Stimulated activated CD8-positive, alpha-beta memory T cell treated with anti-CD3 and anti-CD28 coated beads, Interleukin-15, amount 100 ng/mL, for 48 hours (primary cell): ENCODE data around the gene GLI1.
"Not testable (repeated sequence)": the region's sequence is repeated elsewhere in the genome, so short reads cannot be mapped to it uniquely, and the experiment has no call there.

Experiments
- DNase-seq, 2 donors: peaks; one replicate each; pipeline ENCODE4 v3.0.0-alpha.2; 2020; ENCODE audit warnings: low read depth in 2 of 2

Gene GLI1

GRCh38 chr12:57497223-57498131, 37.9 kb downstream of the GLI1 start:
- DNase-seq: no peak

GRCh38 chr12:57498132-57498502, 38.5 kb downstream of the GLI1 start:
- no peak for DNase-seq

DNA sequence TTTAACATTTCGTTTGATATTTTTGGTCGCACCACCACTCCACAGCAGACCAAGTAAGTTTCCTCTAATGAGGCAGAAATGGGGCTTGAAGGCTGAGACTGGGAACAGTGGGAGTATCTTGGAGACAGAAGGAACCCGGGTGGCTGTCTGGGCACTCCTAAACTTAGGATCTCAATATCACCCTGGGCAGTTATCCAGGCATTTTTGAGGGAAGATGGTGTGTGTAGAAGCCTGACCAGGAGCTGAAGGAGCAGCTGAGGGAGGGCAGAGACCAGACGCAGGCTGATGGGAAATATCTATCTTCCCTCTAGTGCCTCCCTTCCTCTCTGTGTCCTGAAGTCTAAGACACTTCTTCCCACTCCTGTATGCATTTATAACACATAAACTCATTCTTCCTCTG, 39.0 kb downstream of the GLI1 start:
- no peak for DNase-seq

DNA sequence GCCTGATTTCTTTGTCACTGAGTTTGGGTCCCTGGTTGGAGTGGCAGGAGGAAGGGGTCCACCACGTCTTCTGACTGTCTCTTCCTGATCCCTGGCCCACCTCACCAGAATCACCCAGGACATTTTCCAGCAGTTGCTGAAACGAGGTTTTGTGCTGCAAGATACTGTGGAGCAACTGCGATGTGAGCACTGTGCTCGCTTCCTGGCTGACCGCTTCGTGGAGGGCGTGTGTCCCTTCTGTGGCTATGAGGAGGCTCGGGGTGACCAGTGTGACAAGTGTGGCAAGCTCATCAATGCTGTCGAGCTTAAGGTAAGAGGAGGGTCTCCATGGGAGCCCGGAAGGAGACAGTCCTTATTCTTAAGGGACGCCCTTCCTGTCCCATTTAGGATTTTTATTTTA, 40.6 kb downstream of the GLI1 start:
- no peak for DNase-seq

DNA sequence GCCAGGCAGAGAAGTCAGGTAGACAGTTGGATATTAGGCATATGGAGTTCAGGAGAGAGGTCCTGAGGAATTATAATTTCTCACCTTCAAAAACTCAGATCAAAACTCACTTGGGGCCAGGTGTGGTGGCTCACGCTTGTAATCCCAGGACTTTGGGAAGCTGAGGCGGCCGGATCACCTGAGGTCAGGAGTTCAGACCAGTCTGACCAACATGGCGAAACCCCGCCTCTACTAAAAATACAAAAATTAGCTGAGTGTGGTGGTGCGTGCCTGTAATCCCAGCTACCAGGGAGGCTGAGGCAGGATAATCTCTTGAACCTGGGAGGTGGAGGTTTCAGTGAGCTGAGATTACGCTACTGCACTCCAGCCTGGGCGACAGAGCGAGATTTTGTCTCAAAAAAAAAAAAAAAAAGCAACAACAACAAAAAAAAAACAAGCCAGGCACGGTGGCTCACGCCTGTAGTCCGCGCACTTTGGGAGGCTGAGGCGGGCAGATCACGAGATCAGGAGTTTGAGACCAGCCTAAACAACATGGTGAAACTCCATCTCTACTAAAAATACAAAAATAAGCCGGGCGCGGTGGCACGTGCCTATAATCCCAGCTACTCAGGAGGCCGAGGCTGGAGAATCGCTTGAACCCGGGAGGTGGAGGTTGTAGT, 42.9 kb downstream of the GLI1 start:
- DNase-seq: not testable (repeated sequence)

GRCh38 chr12:57506541-57506940, 47.0 kb downstream of the GLI1 start:
- not testable (repeated sequence) for DNase-seq

GRCh38 chr12:57507796-57508195, 48.2 kb downstream of the GLI1 start:
- not testable (repeated sequence) for DNase-seq

GRCh38 chr12:57511161-57511560, 51.6 kb downstream of the GLI1 start:
- no peak for DNase-seq

- DNase-seq: no peak
Observed at GRCh38 chr12:57511588-57512325, 52.2 kb downstream of the GLI1 start.

DNA sequence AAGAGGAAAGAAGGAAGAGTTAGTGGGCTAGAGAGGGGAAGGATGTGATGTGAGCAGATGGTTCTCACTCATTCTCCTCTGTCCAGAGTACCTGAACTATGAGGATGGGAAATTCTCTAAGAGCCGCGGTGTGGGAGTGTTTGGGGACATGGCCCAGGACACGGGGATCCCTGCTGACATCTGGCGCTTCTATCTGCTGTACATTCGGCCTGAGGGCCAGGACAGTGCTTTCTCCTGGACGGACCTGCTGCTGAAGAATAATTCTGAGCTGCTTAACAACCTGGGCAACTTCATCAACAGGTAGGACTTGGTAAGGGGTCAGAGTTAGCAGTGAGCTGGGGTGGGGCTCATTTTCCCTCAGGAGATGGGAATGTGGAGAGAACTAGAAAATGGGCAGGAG, 53.1 kb downstream of the GLI1 start:
- no peak for DNase-seq

DNA sequence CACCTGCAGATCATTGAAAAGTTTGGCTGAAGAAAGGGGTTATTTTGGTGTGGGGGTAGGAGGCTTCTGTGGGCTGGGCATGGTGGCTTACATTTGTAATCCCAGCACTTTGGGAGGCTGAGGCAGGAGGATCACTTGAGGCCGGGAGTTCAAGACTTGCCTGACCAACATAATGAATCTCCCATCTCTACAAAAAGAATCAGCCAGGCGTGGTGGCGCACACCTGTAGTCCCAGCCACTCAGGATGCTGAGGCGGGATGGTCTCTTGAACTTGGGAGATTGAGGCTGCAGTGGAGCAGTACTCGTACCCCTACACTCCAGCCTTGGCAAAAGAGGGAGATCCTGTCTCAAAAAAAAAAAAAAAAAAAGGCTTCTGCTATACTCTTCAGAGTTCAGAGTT, 53.7 kb downstream of the GLI1 start:
- DNase-seq: no peak

DNA sequence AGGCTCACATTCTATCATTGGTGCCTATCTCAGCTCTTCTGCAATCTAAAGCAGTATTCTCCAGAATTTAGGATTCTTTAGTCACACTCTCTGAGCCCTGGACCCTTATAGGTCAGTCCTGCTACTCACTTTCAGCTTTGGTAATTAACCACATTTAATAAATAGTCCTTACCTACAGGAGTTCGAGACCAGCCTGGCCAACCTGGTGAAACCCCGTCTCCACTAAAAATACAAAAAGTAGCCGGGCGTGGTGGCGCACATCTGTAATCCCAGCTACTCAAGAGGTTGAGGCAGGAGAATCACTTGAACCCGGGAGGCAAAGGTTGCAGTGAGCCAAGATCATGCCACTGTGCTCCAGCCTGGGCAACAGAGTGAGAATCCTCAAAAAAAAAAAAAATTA, 54.1 kb downstream of the GLI1 start:
- DNase-seq: not testable (repeated sequence)

- DNase-seq: not testable (repeated sequence)
Observed at GRCh38 chr12:57514246-57514645, 54.7 kb downstream of the GLI1 start.

GRCh38 chr12:57514720-57515407, 55.3 kb downstream of the GLI1 start:
- no peak for DNase-seq

DNA sequence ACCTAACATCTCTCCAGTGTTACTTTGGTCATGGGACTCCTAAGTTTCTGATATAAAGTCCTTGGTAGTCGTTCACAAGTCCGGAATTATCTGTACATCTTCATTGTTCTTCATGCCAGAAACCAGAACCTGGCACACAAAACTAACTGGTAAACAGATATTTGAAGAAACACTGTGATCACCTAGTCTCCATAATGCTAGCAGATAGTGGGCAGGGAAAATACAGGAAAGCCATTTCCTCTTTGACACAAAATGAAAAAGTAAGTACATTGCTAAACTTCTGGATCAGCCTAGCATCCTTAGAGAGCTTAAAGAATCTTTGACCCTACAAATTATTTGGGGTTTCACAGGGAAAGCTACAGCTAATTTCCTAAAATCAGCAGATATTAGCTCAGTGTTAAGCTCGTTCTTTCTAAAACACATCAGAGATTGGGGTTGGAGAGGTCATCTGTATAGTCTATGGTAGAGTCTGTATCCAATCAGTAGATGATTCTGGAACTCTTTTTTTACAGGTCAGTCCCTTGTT, 55.9 kb downstream of the GLI1 start:
- DNase-seq: no peak

GRCh38 chr12:57515934-57516541, 56.5 kb downstream of the GLI1 start:
- no peak for DNase-seq

DNA sequence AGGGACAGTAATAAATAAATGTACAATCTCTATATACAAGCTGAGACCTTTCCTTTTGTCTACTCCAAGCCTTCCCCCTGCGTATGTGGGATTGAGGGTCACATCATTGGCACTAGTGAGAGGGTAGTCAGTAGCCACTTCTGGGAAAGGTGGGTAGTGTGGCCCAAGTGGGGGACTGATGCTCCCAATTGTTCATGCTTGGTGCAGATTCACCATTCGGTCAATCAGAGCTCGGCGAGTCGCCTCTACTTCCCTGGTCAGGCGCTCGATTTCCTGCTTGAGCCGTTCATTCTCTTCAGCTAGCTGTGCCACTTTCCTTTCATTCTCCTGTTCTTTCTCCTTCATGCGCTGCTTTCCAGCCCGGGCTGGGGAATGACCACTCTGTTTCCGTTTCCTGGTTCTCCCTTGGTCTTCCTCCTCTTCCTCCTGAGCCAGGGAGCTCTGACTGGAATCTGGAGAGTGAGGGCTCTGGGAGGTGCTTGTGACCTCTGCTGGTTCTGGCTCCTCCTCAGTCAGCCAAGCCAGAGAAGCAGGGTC, 57.1 kb downstream of the GLI1 start:
- DNase-seq: no peak

- no peak for DNase-seq
Observed at GRCh38 chr12:57517187-57517586, 57.6 kb downstream of the GLI1 start.

GRCh38 chr12:57517718-57518117, 58.1 kb downstream of the GLI1 start:
- not testable (repeated sequence) for DNase-seq

DNA sequence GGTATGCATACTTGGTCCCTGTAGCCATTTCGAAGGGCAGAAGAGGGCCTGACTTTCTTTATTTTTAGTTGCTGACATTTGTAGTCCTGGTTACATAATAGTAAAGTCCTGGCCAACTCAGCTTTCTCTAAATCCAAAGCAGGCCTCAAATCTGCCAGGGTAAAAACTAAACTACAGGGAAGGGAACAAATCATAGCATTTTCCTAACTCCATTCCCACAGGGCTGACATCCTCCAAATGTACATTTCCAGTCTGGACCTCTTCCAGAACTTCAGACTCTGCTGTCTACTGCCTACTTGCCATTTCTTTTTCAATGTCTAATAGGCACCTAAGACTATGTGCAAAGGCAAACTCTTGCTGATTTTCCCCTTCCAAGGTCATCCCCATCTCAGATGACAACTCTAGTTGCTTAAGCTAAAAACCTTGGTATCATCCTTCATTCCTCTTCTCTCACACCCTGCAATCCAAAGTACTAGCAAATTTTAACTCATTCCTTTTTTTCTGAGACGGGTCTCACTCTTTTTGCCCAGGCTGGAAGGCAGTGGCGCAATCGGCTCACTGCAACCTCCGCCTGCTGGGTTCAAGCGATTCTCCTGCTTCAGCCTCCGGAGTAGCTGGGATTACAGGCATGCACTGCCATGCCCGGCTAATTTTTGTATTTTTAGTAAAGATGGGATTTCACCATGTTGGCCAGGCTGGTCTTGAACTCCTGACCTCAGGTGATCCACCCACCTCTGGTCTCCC, 58.8 kb downstream of the GLI1 start:
- no peak for DNase-seq
